C4-2B (cell line): ENCODE measurements around the gene SHROOM3.

Experiments
- CTCF ChIP-seq: fragments of 450-650 bp; conservative IDR thresholded peaks from 2 replicates; pipeline ENCODE4 v1.5.1; 2017; ENCODE audit warnings: mild to moderate bottlenecking
- ZFX ChIP-seq: fragments of 450-650 bp; IDR thresholded peaks from 2 replicates; pipeline ENCODE4 v1.6.1; 2017

- TF ChIP-seq CTCF = no peak
- TF ChIP-seq ZFX = no peak
These were observed 64.4 kb downstream of the SHROOM3 start for GRCh38 chr4:76499461-76499860.
